K562 (cell line): ENCODE results near the gene PLS1. TPM values are rescaled to one million over a fixed set of nuclear protein-coding genes. Genes with fewer than 3 reads are reported as not detected.

Experiments used
- ATAC-seq: fragments of 200-7000 bp; cut with Tn5 transposase; 3 replicates; pipeline ENCODE4 v1.9.1; 2020; ENCODE audit warnings: moderate library complexity
- BruUV-seq: library from RNA; stranded (reverse); fragments of 400-500 nt; replicated peaks from 2 replicates; lab custom pipeline; 2021; lab: Mats Ljungman, UMichigan
- CTCF ChIA-PET: fragments of 300-600 bp; formaldehyde crosslinking; extraction: SDS; loops from one replicate; lab custom pipeline; 2021; ENCODE audit warnings: low intra/inter-chr PET ratio; lab: Yijun Ruan, JAX
- POLR2A ChIA-PET: fragments of 300-600, 350-650 bp; sonication (Branson Sonifier 250); formaldehyde crosslinking; extraction: SDS; loops from one replicate; lab custom pipeline; 2021; ENCODE audit warnings: antibody characterized with exemption, inconsistent platforms; lab: Yijun Ruan, JAX
- DNase-seq, 4 experiments: peaks; one replicate each; pipeline versions ENCODE4 v3.0.0 to v3.0.0-alpha.2; 2011 to 2018; ENCODE audit warnings: low spot score in 3 of 4, mixed read lengths in 3 of 4; ENCODE audit errors: extremely low read depth in 1 of 4
- FAIRE-seq: peaks from 2 replicates; lab custom pipeline; 2011; peaks lifted over from hg19 to GRCh38; lab: Jason Lieb, UNC
- H2AFZ ChIP-seq: 2 replicates; pipeline ENCODE4 v1.6.0; 2011; ENCODE audit warnings: low read depth, low read length, control low read depth, inconsistent platforms
- H3K27ac ChIP-seq: fragments of 200-600 bp; 3 replicates; pipeline ENCODE4 v1.8.0; 2011; ENCODE audit warnings: low read depth, mild to moderate bottlenecking, control low read depth, inconsistent platforms, low read length, moderate library complexity, mixed read lengths; ENCODE audit errors: extremely low read depth
- H3K27me3 ChIP-seq, 2 experiments: fragments of 300-600 bp in 1 of 2; 2 replicates in 1 of 2; 3 replicates in 1 of 2; pipeline versions ENCODE4 v1.6.0 to v1.8.0; 2011; ENCODE audit warnings: inconsistent platforms in 2 of 2, low read length in 2 of 2, mild to moderate bottlenecking in 1 of 2, mixed read lengths in 1 of 2, moderate library complexity in 1 of 2; ENCODE audit not compliant: control insufficient read depth in 2 of 2, insufficient read depth in 2 of 2
- H3K36me3 ChIP-seq: fragments of 300-600 bp; 3 replicates; pipeline ENCODE4 v1.8.0; 2011; ENCODE audit warnings: mild to moderate bottlenecking, low read length, inconsistent platforms; ENCODE audit not compliant: control insufficient read depth, insufficient read depth
- H3K4me1 ChIP-seq, 2 experiments: fragments of 200-600 bp in 1 of 2; replicated peaks in 1 of 2; 2 replicates in 1 of 2; 3 replicates in 1 of 2; pipeline versions ENCODE4 v1.5.1 to v1.8.0; 2011; ENCODE audit warnings: inconsistent platforms in 2 of 2, low read length in 2 of 2, mild to moderate bottlenecking in 1 of 2, mixed read lengths in 1 of 2, moderate library complexity in 1 of 2; ENCODE audit not compliant: control insufficient read depth in 2 of 2, insufficient read depth in 2 of 2
- H3K4me2 ChIP-seq: 2 replicates; pipeline ENCODE4 v1.6.1; 2011; ENCODE audit warnings: low read length, control low read depth, inconsistent platforms, mixed read lengths; ENCODE audit not compliant: insufficient read depth
- H3K4me3 ChIP-seq: fragments of 200-600 bp; sonication (generic), shearing (Covaris generic); 2 replicates; pipeline ENCODE4 v1.5.1; 2016; ENCODE audit warnings: control low read depth, inconsistent platforms
- H3K79me2 ChIP-seq: fragments of 200-600 bp; 3 replicates; pipeline ENCODE4 v1.8.0; 2011; ENCODE audit warnings: low read length, inconsistent platforms; ENCODE audit not compliant: control insufficient read depth, insufficient read depth
- H3K9ac ChIP-seq, 2 experiments: 2 replicates each; pipeline versions ENCODE4 v1.6.0 to v1.6.1; 2011; ENCODE audit warnings: low read depth in 2 of 2, low read length in 2 of 2, control low read depth in 1 of 2, inconsistent platforms in 1 of 2, mild to moderate bottlenecking in 1 of 2, mixed read lengths in 1 of 2; ENCODE audit not compliant: insufficient read depth in 1 of 2
- H3K9me1 ChIP-seq: one replicate; pipeline ENCODE4 v1.6.0; 2011; ENCODE audit warnings: inconsistent platforms, mild to moderate bottlenecking, low read length, moderate library complexity; ENCODE audit not compliant: control insufficient read depth, insufficient read depth
- H3K9me3 ChIP-seq: replicated peaks from 2 replicates; pipeline ENCODE4 v1.5.1; 2011; ENCODE audit warnings: low read depth, low read length, inconsistent platforms; ENCODE audit not compliant: control insufficient read depth, insufficient read depth
- H4K20me1 ChIP-seq: replicated peaks from 2 replicates; pipeline ENCODE4 v1.6.1; 2011; ENCODE audit warnings: low read length, inconsistent platforms, mixed read lengths; ENCODE audit not compliant: control insufficient read depth, insufficient read depth
- ASH1L ChIP-seq: fragments of 450-650 bp; IDR thresholded peaks from 2 replicates; pipeline ENCODE4 v1.6.1; 2018; ENCODE audit warnings: borderline replicate concordance, mild to moderate bottlenecking, low read depth; ENCODE audit not compliant: partially characterized antibody
- BCL6 ChIP-seq: fragments of 250-450 bp; sonication (Bioruptor Pico); IDR thresholded peaks from 2 replicates; pipeline ENCODE4 v1.4.0; 2020
- HEY1 ChIP-seq: fragments of 250-450 bp; sonication (Bioruptor Pico); IDR thresholded peaks from 2 replicates; pipeline ENCODE4 v1.5.0; 2020; ENCODE audit warnings: mild to moderate bottlenecking, moderate library complexity, borderline replicate concordance
- HNRNPK ChIP-seq: fragments of 200-400 bp; formaldehyde crosslinking; IDR thresholded peaks from one replicate; pipeline ENCODE4 v1.6.1; 2018; ENCODE audit warnings: mild to moderate bottlenecking, low read depth, low read length; ENCODE audit not compliant: poor library complexity, severe bottlenecking
- IRF2 ChIP-seq: sonication (generic); formaldehyde crosslinking; IDR thresholded peaks from 2 replicates; pipeline ENCODE4 v1.8.1; 2022; ENCODE audit warnings: mild to moderate bottlenecking, missing genetic modification reagents
- KLF13 ChIP-seq: fragments of 450-650 bp; IDR thresholded peaks from 2 replicates; pipeline ENCODE4 v1.6.1; 2016; ENCODE audit warnings: missing genetic modification characterization, low read depth, mild to moderate bottlenecking, missing compliant biosample characterization, moderate library complexity, borderline replicate concordance
- NR2C2 ChIP-seq, 2 experiments: fragments of 200-800 bp in 1 of 2; sonication (Bioruptor generic) in 1 of 2; sonication (generic) in 1 of 2; formaldehyde crosslinking in 1 of 2; IDR thresholded peaks; 2 replicates each; pipeline versions ENCODE4 v1.6.1 to v1.8.0; 2016 to 2022; ENCODE audit warnings: mild to moderate bottlenecking in 1 of 2, missing compliant biosample characterization in 1 of 2, missing genetic modification characterization in 1 of 2, missing genetic modification reagents in 1 of 2
- RFX7 ChIP-seq: fragments of 250-450 bp; sonication (Bioruptor Pico); IDR thresholded peaks from 2 replicates; pipeline ENCODE4 v1.5.1; 2021; ENCODE audit warnings: mild to moderate bottlenecking
- TAF1 ChIP-seq: IDR thresholded peaks from 2 replicates; pipeline ENCODE4 v1.6.1; 2011; ENCODE audit warnings: mild to moderate bottlenecking, low read length, moderate library complexity; ENCODE audit not compliant: insufficient read depth, control insufficient read depth, severe bottlenecking; ENCODE audit errors: extremely low read depth
- TBP ChIP-seq: optimal IDR thresholded peaks from 2 replicates; pipeline ENCODE3; 2011; ENCODE audit warnings: low read depth, low read length, improper control_type of control experiment
- ZNF77 ChIP-seq: fragments of 250-450 bp; sonication (Bioruptor Pico); IDR thresholded peaks from 2 replicates; pipeline ENCODE4 v1.5.0; 2020
- WGBS: fragments of 100-300 bp; shearing (Covaris generic); methylation state at CpG from one replicate; pipeline ENCODE4 v1.1.6; 2016; ENCODE audit warnings: low coverage, mixed read lengths; ENCODE audit not compliant: insufficient coverage; ENCODE audit errors: missing lambda C conversion rate; 5-methylcytosine and 5-hydroxymethylcytosine counted together
- in situ Hi-C: fragments of 300-500 bp; cut with MboI; formaldehyde crosslinking; loops from 4 replicates; pipeline ENCODE4 v1.15.0; 2018; ENCODE audit warnings: inconsistent platforms, mixed read lengths
- intact Hi-C: fragments of 100-400 bp; cut with micrococcal nuclease; formaldehyde crosslinking; loops from 2 replicates; pipeline ENCODE4 v1.14.2; 2022
- polyA plus RNA-seq, 8 experiments: library from polyadenylated mRNA; depleted of rRNA in 4 of 8; stranded (reverse) in 5 of 8; unstranded in 3 of 8; fragments of >200 nt; fragmentation: Nextera tagmentation in 2 of 8; fragmentation: Illumina TruSeq in 1 of 8; extraction: Ambion mirVana in 2 of 8; extraction: Trizol in 1 of 8; gene quantifications; 2 replicates each; pipeline versions ENCODE4 v1.2.1 to v1.2.3, GENCODE V29; 2011 to 2014; ENCODE audit warnings: inconsistent platforms in 1 of 8, missing spikeins in 1 of 8
- total RNA-seq, 7 experiments: library from RNA; depleted of rRNA in 6 of 7; stranded (reverse); fragments of >200 nt in 6 of 7; fragmentation: Illumina TruSeq in 2 of 7; extraction: Trizol in 2 of 7; gene quantifications; 2 replicates each; pipeline versions ENCODE4 v1.2.1 to v1.2.3, GENCODE V29; 2011 to 2021; ENCODE audit warnings: low replicate concordance in 1 of 7
- TF ChIP-seq, protein P1 (sequence below): sonication (generic); IDR thresholded peaks from 2 replicates; pipeline ENCODE4 v1.6.1; 2016

The PLS1 gene
- total and polyA plus RNA-seq, 9 of the 15 experiments (the other 6 are each of a cell fraction or from before 2014, with no cell fraction given): 6.1 to 21.3 (median 13.0) TPM

DNA sequence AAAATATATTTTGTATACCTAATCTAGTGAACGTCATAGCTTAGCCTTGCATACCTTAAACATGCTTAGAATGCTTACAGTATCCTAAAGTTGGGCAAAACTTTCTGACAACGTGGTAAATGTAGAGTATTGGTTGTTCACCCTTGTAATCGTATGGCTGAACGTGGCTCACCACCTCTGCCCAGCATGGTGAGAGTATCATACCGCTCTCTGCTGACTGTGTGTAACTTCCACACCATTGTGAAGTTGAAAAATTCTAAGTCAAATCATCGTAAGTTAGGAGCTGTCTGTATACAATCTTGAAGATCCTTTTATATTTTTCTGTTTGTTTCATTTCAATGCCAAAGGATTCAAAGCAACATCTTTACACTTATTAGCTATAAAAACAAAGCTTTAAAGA is 64.2 kb downstream of the PLS1 start:
- H3K4me3 ChIP-seq: no peak overlapping the region
- H3K9me1 ChIP-seq: no peaks in the 10 kb centered on the region
- H3K27me3 ChIP-seq: no peaks in the 10 kb centered on the region
- ATAC-seq (0 out of 3 replicates have a peak, but pooled peaks have one; percentile 49), FAIRE-seq (peak; percentile 26), DNase-seq (no peak)
- POLR2A ChIA-PET: no interaction called here
- BruUV-seq: no TSS peak
- WGBS: 46% methylated on average over 6 of the region's 6 CpGs
- TF ChIP-seq ASH1L (no peak), IRF2 (no peak), BCL6 (CRISPR knock-in tag) (no peak), RFX7 (CRISPR knock-in tag) (no peak), TBP (no peak), NR2C2 (CRISPR knock-in tag; IDR thresholded peaks at IDR 0.05) (no peak), NR2C2 (tag; IDR thresholded peaks at IDR 0.05) (no peak), ZNF77 (CRISPR knock-in tag) (no peak), HEY1 (CRISPR knock-in tag) (no peak), HNRNPK (no peak), TAF1 (no peak), KLF13 (tag) (no peak)
- TF ChIP-seq, protein P1, sequence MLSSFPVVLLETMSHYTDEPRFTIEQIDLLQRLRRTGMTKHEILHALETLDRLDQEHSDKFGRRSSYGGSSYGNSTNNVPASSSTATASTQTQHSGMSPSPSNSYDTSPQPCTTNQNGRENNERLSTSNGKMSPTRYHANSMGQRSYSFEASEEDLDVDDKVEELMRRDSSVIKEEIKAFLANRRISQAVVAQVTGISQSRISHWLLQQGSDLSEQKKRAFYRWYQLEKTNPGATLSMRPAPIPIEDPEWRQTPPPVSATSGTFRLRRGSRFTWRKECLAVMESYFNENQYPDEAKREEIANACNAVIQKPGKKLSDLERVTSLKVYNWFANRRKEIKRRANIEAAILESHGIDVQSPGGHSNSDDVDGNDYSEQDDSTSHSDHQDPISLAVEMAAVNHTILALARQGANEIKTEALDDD: no peak
- CTCF ChIA-PET: no interaction called here
- H4K20me1 ChIP-seq: no peaks in the 10 kb centered on the region
- no peak overlapping the region for H3K27ac ChIP-seq
- intact Hi-C loops (no loop called here), in situ Hi-C loops (no loop called here)
- H3K4me2 ChIP-seq: no peak overlapping the region
- no peak overlapping the region for H3K9ac ChIP-seq
- no peaks in the 10 kb centered on the region for H3K9me3 ChIP-seq
- H3K4me1 ChIP-seq: no peaks in the 10 kb centered on the region; a peak in 1 of 5 replicates
- no peaks in the 10 kb centered on the region for H3K36me3 ChIP-seq
- H2AFZ ChIP-seq: no peak overlapping the region
- H3K79me2 ChIP-seq: no peaks in the 10 kb centered on the region
